Mucosa of rectum (tissue), 2 donors: ENCODE measurements around the gene RALB.

ENCODE experiments used
- H3K27ac ChIP-seq, 2 donors: one replicate each; pipeline ENCODE4 v1.7.0; 2013; ENCODE audit warnings: inconsistent platforms in 2 of 2, low read depth in 2 of 2, low read length in 2 of 2
- H3K27me3 ChIP-seq, 2 donors: one replicate each; pipeline ENCODE4 v1.7.0; 2013; ENCODE audit warnings: low read length in 2 of 2; ENCODE audit not compliant: control insufficient read depth in 2 of 2, insufficient read depth in 2 of 2
- H3K36me3 ChIP-seq, 2 donors: one replicate each; pipeline ENCODE4 v1.7.0; 2013; ENCODE audit warnings: low read length in 2 of 2; ENCODE audit not compliant: control insufficient read depth in 2 of 2, insufficient read depth in 2 of 2
- H3K4me1 ChIP-seq, 2 donors: one replicate each; pipeline ENCODE4 v1.7.0; 2013; ENCODE audit warnings: low read length in 2 of 2, mild to moderate bottlenecking in 1 of 2; ENCODE audit not compliant: control insufficient read depth in 2 of 2, insufficient read depth in 2 of 2
- H3K4me3 ChIP-seq, 2 donors: one replicate each; pipeline ENCODE4 v1.7.0; 2013; ENCODE audit warnings: low read length in 2 of 2
- H3K9ac ChIP-seq, 2 donors: one replicate each; pipeline ENCODE4 v1.7.0; 2013; ENCODE audit warnings: low read length in 2 of 2, low read depth in 1 of 2, mild to moderate bottlenecking in 1 of 2
- H3K9me3 ChIP-seq, 2 donors: one replicate each; pipeline ENCODE4 v1.7.0; 2013; ENCODE audit warnings: low read length in 2 of 2; ENCODE audit not compliant: control insufficient read depth in 2 of 2
- donor health status: healthy.
- donor health status: Normal muscosa, but diverticular disease.

RALB gene

DNA sequence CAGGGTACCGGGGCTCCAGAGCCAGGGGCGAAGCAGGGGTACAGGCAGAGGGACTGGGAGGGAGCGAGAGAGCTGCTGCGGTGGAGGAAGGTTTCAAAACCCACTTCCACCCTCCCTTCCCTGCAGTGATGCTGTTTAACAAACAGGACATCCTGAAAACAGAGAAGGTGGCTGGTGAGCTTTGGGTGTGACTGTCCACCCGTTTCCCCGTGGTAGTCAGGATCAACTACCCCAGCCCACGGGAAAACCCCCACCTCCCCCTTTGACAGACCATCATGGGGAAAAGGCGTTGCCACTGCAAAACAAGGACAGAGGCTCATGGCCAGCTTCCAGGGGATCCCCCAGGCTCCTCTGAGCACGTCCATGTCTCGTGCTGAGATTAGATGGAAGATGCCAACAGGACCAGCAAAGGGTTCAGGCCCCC, 42.4 kb upstream of the RALB start:
- no peak overlapping the region for H3K9ac ChIP-seq
- H3K36me3 ChIP-seq: no peaks in the 10 kb centered on the region
- no peak overlapping the region for H3K4me3 ChIP-seq
- peaks cover 0 to 2% of the 10 kb centered on the region in 2 donors for H3K4me1 ChIP-seq
- no peaks in the 10 kb centered on the region for H3K9me3 ChIP-seq
- no peak overlapping the region for H3K27ac ChIP-seq
- no peaks in the 10 kb centered on the region for H3K27me3 ChIP-seq

DNA sequence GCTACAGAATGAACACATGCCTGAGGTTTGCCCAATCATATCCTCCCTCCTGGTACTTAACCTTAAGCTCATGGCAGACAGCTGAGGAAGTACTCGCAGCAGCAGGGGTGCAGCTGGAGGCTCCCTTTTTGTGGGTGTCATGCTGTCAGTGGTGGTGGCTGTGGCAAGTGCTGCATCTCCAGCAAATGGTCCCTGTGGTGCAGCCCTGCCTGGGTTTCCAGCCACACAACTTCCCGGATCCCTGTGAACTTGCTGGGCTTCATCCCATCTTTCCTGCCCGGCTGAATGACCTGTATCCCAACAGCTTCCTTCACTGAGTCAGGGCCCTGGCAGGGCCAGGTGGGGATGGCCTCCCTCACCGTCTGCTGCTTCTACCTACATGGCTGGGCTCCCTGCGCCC, 34.5 kb upstream of the RALB start:
- H3K27ac ChIP-seq: no peak overlapping the region
- H3K9ac ChIP-seq: no peak overlapping the region
- no peak overlapping the region for H3K4me3 ChIP-seq
- H3K9me3 ChIP-seq: no peaks in the 10 kb centered on the region
- H3K4me1 ChIP-seq: peaks cover 6 to 9% of the 10 kb centered on the region in 2 donors
- H3K36me3 ChIP-seq: peaks cover 0 to 8% of the 10 kb centered on the region in 2 donors
- H3K27me3 ChIP-seq: no peaks in the 10 kb centered on the region

DNA sequence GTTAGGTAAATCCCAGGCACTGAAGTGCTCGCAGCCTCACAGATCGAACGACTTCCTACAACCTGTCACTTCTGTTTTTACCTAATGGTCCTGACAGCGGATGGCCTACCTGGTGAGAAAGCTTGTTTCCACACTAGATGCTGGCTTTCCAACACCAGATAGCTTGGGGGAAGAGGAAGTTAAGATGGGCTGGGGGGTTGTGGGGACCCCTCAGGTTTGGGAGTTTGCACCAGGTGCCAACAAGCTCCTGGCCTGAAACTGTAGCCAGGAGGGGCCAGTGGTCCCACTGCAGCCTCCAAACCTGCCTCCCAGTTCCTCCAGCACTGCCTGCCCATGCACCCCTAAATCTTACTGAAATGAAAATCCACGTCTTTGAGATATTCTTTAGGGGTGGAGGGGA, 33.4 kb upstream of the RALB start:
- H3K27me3 ChIP-seq: no peaks in the 10 kb centered on the region
- peaks cover 0 to 8% of the 10 kb centered on the region in 2 donors for H3K36me3 ChIP-seq
- no peak overlapping the region for H3K27ac ChIP-seq
- no peaks in the 10 kb centered on the region for H3K9me3 ChIP-seq
- H3K4me1 ChIP-seq: peaks cover 14 to 16% of the 10 kb centered on the region in 2 donors
- H3K9ac ChIP-seq: no peak overlapping the region
- H3K4me3 ChIP-seq: no peak overlapping the region

DNA sequence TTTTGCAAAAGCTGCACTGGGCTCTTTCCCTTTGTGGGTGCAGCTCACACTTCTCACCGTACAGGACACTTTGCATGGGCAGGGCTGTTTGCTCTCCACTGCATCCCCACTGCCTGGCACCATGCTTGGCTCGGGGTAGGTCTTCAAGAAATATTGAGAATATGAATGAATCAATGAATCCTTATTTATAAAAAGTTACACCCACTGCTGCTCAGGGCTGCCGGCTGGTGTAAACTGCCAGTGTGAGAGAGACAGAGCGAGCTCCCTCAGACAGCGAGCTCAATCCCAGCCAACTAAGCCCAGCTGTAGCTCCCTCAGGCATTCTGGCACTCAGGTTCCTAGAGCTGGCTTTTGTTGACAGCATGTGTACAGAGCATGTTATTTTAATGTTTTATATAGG, 32.9 kb upstream of the RALB start:
- peaks cover 0 to 8% of the 10 kb centered on the region in 2 donors for H3K36me3 ChIP-seq
- no peak overlapping the region for H3K4me3 ChIP-seq
- H3K4me1 ChIP-seq: peaks cover 15 to 18% of the 10 kb centered on the region in 2 donors
- H3K9ac ChIP-seq: no peak overlapping the region
- no peak overlapping the region for H3K27ac ChIP-seq
- no peaks in the 10 kb centered on the region for H3K27me3 ChIP-seq
- H3K9me3 ChIP-seq: no peaks in the 10 kb centered on the region

DNA sequence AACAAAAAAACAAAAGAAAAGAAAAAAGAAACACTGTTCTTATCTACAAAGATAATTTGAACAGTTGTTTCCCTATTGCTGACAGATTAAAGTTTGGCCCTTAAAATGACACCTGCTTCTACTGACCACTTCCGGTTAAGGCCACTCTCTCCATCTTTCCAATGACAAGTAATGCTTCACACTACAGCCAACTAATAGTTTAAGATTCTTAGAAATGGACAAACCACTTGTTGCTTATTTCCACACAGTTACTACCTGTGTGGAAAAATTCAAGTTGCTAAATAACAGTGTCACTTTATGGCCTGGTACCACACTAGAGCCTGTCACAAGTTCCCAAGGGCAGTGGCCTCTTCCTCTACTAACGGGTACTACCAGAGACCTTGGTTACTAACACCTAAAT, 31.9 kb upstream of the RALB start:
- no peaks in the 10 kb centered on the region for H3K9me3 ChIP-seq
- no peak overlapping the region for H3K4me3 ChIP-seq
- no peaks in the 10 kb centered on the region for H3K27me3 ChIP-seq
- no peak overlapping the region for H3K9ac ChIP-seq
- H3K36me3 ChIP-seq: peaks cover 0 to 8% of the 10 kb centered on the region in 2 donors
- H3K27ac ChIP-seq: no peak overlapping the region
- peaks cover 15 to 20% of the 10 kb centered on the region in 2 donors for H3K4me1 ChIP-seq

DNA sequence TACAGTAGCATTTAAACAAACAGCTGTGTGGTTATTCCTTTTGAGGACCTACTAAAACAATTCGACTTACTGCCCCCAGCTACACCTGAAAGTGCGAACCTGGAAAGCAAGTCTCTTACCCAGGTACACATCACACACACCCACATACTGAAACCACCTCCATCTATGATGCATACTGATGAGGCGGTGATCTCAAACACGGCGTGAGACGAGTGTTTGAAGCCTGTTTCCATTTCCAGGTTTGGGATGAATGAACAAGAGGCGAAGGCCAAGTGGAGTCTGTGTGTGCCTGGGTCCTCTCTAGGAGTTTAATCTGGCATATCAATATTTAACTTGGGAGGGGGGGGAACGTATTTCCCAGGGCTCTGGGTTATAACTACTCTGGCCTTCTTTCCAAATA, 31.0 kb upstream of the RALB start:
- H3K9ac ChIP-seq: no peak overlapping the region
- H3K27me3 ChIP-seq: no peaks in the 10 kb centered on the region
- no peak overlapping the region for H3K27ac ChIP-seq
- H3K4me1 ChIP-seq: peaks cover 15 to 21% of the 10 kb centered on the region in 2 donors
- no peak overlapping the region for H3K4me3 ChIP-seq
- H3K9me3 ChIP-seq: no peaks in the 10 kb centered on the region
- peaks cover 0 to 8% of the 10 kb centered on the region in 2 donors for H3K36me3 ChIP-seq

DNA sequence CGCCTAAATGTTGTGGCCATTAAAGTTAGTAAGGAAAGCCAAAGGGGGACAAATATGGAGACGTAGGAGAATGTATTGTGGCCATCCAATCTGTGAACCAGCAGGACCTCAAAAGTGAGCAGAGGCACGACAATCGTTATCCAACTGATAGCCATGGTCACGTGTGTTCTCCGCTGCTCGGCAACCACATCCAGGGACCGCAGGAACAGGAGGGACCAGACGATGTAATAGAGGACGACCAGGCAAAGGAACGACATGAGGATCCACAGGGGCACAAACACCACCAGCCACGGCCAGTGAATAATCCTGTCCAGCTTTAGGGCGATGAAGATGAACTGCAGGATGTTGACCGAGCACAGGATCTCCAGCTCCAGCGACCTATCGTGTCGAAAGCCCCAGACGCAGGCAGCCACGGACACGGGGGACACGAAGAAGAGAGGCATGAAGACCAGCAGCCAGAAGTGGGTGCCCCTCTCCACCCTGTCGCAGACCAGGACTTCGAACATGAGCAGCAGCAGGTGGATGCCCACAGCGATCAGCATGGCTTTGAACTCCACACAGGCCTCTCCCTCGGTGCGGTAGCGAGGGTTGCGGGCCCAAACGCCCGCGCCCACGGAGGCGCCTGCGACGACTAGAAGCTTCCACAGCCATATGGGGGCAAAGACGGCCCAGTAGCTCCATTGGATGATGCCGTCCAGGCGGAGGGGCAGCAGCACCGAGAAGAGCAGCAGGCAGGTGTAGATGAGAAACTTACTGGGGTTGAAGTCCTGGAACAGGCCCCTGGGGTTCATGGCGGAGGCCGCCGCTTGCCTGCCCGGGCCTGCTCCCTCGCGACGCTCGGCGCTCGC, 30.2 kb upstream of the RALB start:
- H3K4me3 ChIP-seq: peak overlapping the region; percentile 65 to 72
- peak overlapping the region; percentile 95 to 96 for H3K27ac ChIP-seq
- H3K9me3 ChIP-seq: no peaks in the 10 kb centered on the region
- no peaks in the 10 kb centered on the region for H3K27me3 ChIP-seq
- peaks cover 0 to 8% of the 10 kb centered on the region in 2 donors for H3K36me3 ChIP-seq
- H3K4me1 ChIP-seq: peaks cover 15 to 21% of the 10 kb centered on the region in 2 donors
- peak overlapping the region; percentile 70 to 76 for H3K9ac ChIP-seq

DNA sequence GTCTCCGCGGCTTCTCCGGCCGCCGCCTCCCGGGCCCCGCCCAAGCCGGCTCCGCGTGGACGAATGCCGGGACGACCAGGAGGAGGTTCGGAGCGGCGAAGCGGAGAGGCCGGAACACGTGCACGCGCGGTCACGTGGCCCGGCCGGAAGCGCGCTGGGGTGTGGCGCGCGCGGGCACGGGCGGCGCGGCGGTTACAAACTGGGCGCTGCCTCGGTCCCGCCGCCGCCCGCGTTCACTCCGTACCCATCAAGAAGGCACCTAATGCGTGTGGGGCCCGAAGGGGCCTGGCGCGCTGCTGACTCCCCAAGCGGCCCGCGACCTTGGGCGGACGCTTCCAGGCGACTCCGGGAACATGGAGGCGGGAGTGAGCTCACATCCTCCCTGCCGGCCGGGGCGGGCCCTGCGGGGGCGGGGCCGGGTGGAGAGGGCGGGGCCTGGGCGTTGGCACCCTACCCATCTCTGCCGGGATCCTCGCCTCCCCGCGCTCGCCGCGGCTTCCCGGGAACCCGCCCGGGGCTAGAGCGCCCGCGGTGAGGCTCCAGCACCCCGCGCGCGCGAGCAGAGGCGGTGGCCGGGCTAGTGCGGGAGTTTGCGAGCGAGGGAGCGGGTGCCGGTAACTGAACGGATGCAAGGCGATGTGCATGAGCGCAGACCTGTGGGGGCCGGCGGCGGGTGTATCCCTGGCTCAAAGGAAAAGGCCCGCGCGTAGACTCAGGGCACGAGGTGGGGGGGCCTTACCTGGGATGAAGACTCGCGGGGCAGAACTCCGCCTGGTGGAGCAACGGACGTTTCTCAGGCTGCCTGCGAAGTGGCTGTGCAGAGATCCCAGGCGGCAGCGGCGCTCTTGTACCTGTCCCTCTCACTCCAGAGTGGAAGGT, 29.4 kb upstream of the RALB start, which contains the start of gene TMEM185B:
Gene TMEM185B (minus strand): TSS at position 367 of the 879 bp plus-strand sequence. CDS start 424 bp downstream, outside the sequence.
- H3K27me3 ChIP-seq: no peaks in the 10 kb centered on the region
- peak within 1 kb of the TSS; percentile 65 to 72 for H3K4me3 ChIP-seq
- peak within 1 kb of the TSS; percentile 95 to 96 for H3K27ac ChIP-seq
- H3K4me1 ChIP-seq: peaks cover 15 to 21% of the 10 kb centered on the region in 2 donors
- peaks cover 0 to 8% of the 10 kb centered on the region in 2 donors for H3K36me3 ChIP-seq
- H3K9ac ChIP-seq: peak within 1 kb of the TSS; percentile 72 to 78
- no peaks in the 10 kb centered on the region for H3K9me3 ChIP-seq

DNA sequence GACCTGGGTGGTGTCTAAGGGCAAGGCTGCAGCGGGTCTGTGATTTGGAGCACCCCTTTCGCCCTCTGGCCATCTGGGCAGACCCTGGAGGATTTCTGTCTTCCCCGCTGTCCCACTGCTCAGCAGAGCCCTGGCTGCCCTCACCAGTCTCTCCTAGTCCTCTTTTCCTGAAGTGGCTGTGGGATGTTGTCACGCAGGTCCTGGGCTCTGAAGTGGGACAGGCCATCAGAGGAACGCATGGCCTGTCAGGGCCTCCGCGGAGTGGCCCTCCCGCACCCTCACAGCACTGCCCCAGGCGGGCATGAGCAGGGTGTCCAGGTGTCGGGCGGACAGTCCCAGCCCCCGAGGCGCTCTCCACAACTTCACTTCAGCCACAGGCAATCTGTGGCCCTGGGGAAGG, 28.4 kb upstream of the RALB start:
- H3K9ac ChIP-seq: peak overlapping the region; percentile 72 to 78
- peaks cover 0 to under 1% of the 10 kb centered on the region in 2 donors for H3K36me3 ChIP-seq
- no peaks in the 10 kb centered on the region for H3K9me3 ChIP-seq
- peak overlapping the region; percentile 65 to 72 for H3K4me3 ChIP-seq
- H3K27ac ChIP-seq: no peak overlapping the region
- H3K4me1 ChIP-seq: peaks cover 15 to 21% of the 10 kb centered on the region in 2 donors
- H3K27me3 ChIP-seq: no peaks in the 10 kb centered on the region
